ENCODE results near the gene ZNF669.

ZNF669 gene

GRCh38 chr1:247111259-247111699, 7.1 kb upstream of the ZNF669 start:
- peak; percentile 12 for DNase-seq

GRCh38 chr1:247110627-247111258, 6.6 kb upstream of the ZNF669 start:
- DNase-seq: peak; percentile 27

GRCh38 chr1:247107694-247108093, 3.5 kb upstream of the ZNF669 start:
- no peak for DNase-seq

GRCh38 chr1:247105966-247106365, 1.8 kb upstream of the ZNF669 start:
- DNase-seq: no peak

- no peak for DNase-seq
Observed at GRCh38 chr1:247104965-247105364, 809 bp upstream of the ZNF669 start.

- DNase-seq: peak; percentile 12
Observed at GRCh38 chr1:247102381-247102780, 1.8 kb downstream of the ZNF669 start.

GRCh38 chr1:247100676-247101279, 3.4 kb downstream of the ZNF669 start:
- DNase-seq: no peak

GRCh38 chr1:247096958-247097357, 7.2 kb downstream of the ZNF669 start:
- DNase-seq: no peak

GRCh38 chr1:247096544-247096943, 7.6 kb downstream of the ZNF669 start:
- no peak for DNase-seq

- DNase-seq: no peak
Observed at GRCh38 chr1:247096112-247096511, 8.0 kb downstream of the ZNF669 start.

- DNase-seq: no peak
Observed at GRCh38 chr1:247090455-247090854, 13.7 kb downstream of the ZNF669 start.

- no peak for DNase-seq
Observed at GRCh38 chr1:247089616-247090375, 14.4 kb downstream of the ZNF669 start.

- DNase-seq: no peak
Observed at GRCh38 chr1:247088967-247089366, 15.2 kb downstream of the ZNF669 start.

GRCh38 chr1:247087256-247087655, 16.9 kb downstream of the ZNF669 start:
- no peak for DNase-seq

- DNase-seq: no peak
Observed at GRCh38 chr1:247085310-247085709, 18.8 kb downstream of the ZNF669 start.

GRCh38 chr1:247084771-247085170, 19.4 kb downstream of the ZNF669 start:
- DNase-seq: no peak

GRCh38 chr1:247079141-247079874, 24.8 kb downstream of the ZNF669 start:
- no peak for DNase-seq

GRCh38 chr1:247078258-247079140, 25.7 kb downstream of the ZNF669 start, which contains the start of gene ZNF670:
Gene ZNF670 (minus strand): TSS chr1:247078811. CDS start chr1:247078596, 215 bp downstream.
- peak; percentile 93 for DNase-seq

- peak; percentile 0 for DNase-seq
Observed at GRCh38 chr1:247077876-247078257, 26.3 kb downstream of the ZNF669 start.

- DNase-seq: peak; percentile 27
Observed at GRCh38 chr1:247077213-247077612, 26.9 kb downstream of the ZNF669 start.

GRCh38 chr1:247070645-247071044, 33.5 kb downstream of the ZNF669 start:
- DNase-seq: no peak

- DNase-seq: no peak
Observed at GRCh38 chr1:247064304-247064703, 39.9 kb downstream of the ZNF669 start.

All from fibroblast of skin of abdomen (primary cell).